ENCODE data around the gene ADM2. TPM values are rescaled to one million over a fixed set of nuclear protein-coding genes. Genes with fewer than 3 reads are reported as not detected.

The ADM2 gene
- polyA plus RNA-seq, 1 of the 3 experiments (the other 2 are of a cell fraction), result 0.61 TPM

DNA sequence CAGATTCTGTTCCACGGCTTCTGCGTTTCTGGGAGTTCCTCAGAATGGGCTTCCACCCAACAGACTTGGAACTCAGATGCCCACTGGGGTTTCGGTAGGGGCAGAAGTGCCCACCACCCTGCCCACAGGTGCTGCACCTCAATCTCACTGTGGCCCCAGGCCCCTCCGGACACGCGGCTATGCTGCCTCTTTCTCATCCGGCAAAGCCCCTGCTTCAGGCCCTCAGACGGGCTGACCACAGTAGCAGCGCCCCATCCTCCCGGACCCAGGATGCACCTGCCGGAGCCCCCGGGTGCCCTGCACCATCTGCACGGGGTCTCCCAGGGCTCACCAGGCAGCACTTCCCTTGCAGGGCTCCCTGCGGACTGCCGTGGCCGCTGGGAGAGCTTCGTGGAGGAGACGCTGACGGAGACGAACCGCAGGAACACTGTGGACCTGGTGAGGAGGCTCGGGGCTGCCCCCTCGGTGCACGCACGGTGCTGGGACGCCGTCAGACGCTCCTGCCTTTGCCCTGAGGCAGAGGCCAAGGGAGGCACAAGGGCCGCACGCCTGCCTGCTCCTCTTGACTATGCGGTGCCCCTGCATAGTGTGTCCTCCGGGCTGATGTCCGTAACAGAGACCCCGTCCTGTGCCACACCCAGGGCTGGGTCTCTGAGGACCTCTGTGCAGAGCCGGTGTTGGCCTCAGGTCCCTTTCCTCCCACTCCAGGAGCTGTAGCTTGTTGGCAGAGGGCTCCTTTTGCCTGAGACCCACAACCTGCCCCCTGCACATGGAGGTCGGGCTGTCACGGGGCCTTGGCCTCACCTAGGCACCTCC lies 45.1 kb upstream of the ADM2 start:
- no peak for DNase-seq
- CTCF ChIA-PET, result no interaction called here
- H3K79me2 ChIP-seq (ENCODE audit: insufficient read depth), result no peaks in the 10 kb centered on the region
- POLR2A ChIA-PET, result no interaction called here
- H3K9ac ChIP-seq, result no peak overlapping the region
- no peak overlapping the region for H3K27ac ChIP-seq (ENCODE audit: low read depth in 2 of 2, low read length in 1 of 2)
- no peak overlapping the region for H3K4me3 ChIP-seq (ENCODE audit: low read depth in 2 of 2, low read length in 1 of 2)
- no peaks in the 10 kb centered on the region for H3K4me1 ChIP-seq (ENCODE audit: control insufficient read depth in 1 of 2, insufficient read depth in 2 of 2, low read depth in 1 of 2, low read length in 1 of 2)
- WGBS (ENCODE audit: low lambda C conversion rate), result 93% methylated on average over 15 of the region's 37 CpGs
- TF ChIP-seq TAF1 (IDR thresholded peaks at IDR 0.05; ENCODE audit: borderline replicate concordance, low read depth, low read length), result no peak
- no peak for TF ChIP-seq RFX5 (IDR thresholded peaks at IDR 0.05; ENCODE audit: low read length)
- TF ChIP-seq, protein P1, sequence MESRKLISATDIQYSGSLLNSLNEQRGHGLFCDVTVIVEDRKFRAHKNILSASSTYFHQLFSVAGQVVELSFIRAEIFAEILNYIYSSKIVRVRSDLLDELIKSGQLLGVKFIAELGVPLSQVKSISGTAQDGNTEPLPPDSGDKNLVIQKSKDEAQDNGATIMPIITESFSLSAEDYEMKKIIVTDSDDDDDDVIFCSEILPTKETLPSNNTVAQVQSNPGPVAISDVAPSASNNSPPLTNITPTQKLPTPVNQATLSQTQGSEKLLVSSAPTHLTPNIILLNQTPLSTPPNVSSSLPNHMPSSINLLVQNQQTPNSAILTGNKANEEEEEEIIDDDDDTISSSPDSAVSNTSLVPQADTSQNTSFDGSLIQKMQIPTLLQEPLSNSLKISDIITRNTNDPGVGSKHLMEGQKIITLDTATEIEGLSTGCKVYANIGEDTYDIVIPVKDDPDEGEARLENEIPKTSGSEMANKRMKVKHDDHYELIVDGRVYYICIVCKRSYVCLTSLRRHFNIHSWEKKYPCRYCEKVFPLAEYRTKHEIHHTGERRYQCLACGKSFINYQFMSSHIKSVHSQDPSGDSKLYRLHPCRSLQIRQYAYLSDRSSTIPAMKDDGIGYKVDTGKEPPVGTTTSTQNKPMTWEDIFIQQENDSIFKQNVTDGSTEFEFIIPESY (IDR thresholded peaks at IDR 0.05; ENCODE audit: borderline replicate concordance, low read depth), result no peak
- TF ChIP-seq RAD21 (IDR thresholded peaks at IDR 0.05; ENCODE audit: low read length), result no peak
- TF ChIP-seq, protein P2, sequence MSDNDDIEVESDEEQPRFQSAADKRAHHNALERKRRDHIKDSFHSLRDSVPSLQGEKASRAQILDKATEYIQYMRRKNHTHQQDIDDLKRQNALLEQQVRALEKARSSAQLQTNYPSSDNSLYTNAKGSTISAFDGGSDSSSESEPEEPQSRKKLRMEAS (IDR thresholded peaks at IDR 0.05; ENCODE audit: low read depth), result no peak
- TF ChIP-seq GATA2 (CRISPR knock-in tag; IDR thresholded peaks at IDR 0.05), result no peak
- peaks cover 0 to 65% of the 10 kb centered on the region in 2 experiments for H3K36me3 ChIP-seq (replicated peaks in 1 of 2; ENCODE audit: control insufficient read depth in 1 of 2, insufficient read depth in 2 of 2, low read length in 1 of 2)
- no peak overlapping the region for H2AFZ ChIP-seq (ENCODE audit: low read depth)
- no peaks in the 10 kb centered on the region for H3K27me3 ChIP-seq (ENCODE audit: insufficient read depth)
- no peak overlapping the region for H3K4me2 ChIP-seq
- H3F3A ChIP-seq (replicated peaks; ENCODE audit: insufficient read depth), result no peaks in the 10 kb centered on the region
- H3K9me3 ChIP-seq, result no peaks in the 10 kb centered on the region
- H3K9me2 ChIP-seq, result no peaks in the 10 kb centered on the region
- no peaks in the 10 kb centered on the region for H4K20me1 ChIP-seq (ENCODE audit: insufficient read depth)

DNA sequence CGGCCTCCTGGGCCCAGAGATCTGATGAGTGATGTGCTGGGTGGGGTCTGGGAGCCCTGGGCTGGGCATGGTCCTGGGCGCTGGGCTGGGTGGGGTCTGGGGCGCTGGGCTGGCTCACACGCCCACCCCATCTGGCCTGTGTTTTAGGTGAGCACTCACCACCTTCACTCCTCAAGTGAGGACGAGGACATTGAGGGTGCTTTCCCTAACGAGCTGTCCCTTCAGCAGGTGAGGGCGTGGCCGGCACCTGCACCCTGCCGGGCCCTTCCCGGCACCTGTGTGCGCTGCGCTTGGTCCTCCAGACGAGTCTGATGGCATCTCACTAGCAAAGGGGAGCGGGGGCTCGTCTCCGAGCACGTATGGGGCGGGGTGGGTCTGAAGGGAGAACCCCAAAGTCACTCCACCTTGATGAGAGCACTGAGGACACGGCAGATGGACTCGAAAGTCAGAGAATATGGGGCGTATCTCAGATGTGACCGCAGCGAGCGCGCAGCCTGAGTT lies 44.5 kb upstream of the ADM2 start:
- 96% methylated on average over 20 of the region's 25 CpGs for WGBS (ENCODE audit: low lambda C conversion rate)
- H3F3A ChIP-seq (replicated peaks; ENCODE audit: insufficient read depth), result no peaks in the 10 kb centered on the region
- ChIA-PET POLR2A (no interaction called here), CTCF (no interaction called here)
- no peak overlapping the region for H2AFZ ChIP-seq (ENCODE audit: low read depth)
- H3K27me3 ChIP-seq (ENCODE audit: insufficient read depth), result no peaks in the 10 kb centered on the region
- no peaks in the 10 kb centered on the region for H3K79me2 ChIP-seq (ENCODE audit: insufficient read depth)
- H3K9me3 ChIP-seq, result no peaks in the 10 kb centered on the region
- no peaks in the 10 kb centered on the region for H4K20me1 ChIP-seq (ENCODE audit: insufficient read depth)
- peaks cover 0 to 64% of the 10 kb centered on the region in 2 experiments for H3K36me3 ChIP-seq (replicated peaks in 1 of 2; ENCODE audit: control insufficient read depth in 1 of 2, insufficient read depth in 2 of 2, low read length in 1 of 2)
- H3K27ac ChIP-seq (ENCODE audit: low read depth in 2 of 2, low read length in 1 of 2), result no peak overlapping the region
- H3K4me2 ChIP-seq, result no peak overlapping the region
- no peak overlapping the region for H3K9ac ChIP-seq
- TF ChIP-seq NFIC (IDR thresholded peaks at IDR 0.05; ENCODE audit: borderline replicate concordance), result no peak
- TF ChIP-seq RFX5 (IDR thresholded peaks at IDR 0.05; ENCODE audit: low read length), result no peak
- TF ChIP-seq JUND (IDR thresholded peaks at IDR 0.05), result no peak
- TF ChIP-seq MXI1 (IDR thresholded peaks at IDR 0.05; ENCODE audit: low read depth, low read length), result no peak
- H3K4me3 ChIP-seq (ENCODE audit: low read depth in 2 of 2, low read length in 1 of 2), result no peak overlapping the region
- DNase-seq, result no peak
- no peaks in the 10 kb centered on the region for H3K9me2 ChIP-seq
- H3K4me1 ChIP-seq (ENCODE audit: control insufficient read depth in 1 of 2, insufficient read depth in 2 of 2, low read depth in 1 of 2, low read length in 1 of 2), result no peaks in the 10 kb centered on the region

Measured in SK-N-SH (cell line).